HG03196 (cell line): Measurements from ENCODE around the gene KLHL2.
"Not testable (repeated sequence)": the region's sequence is repeated elsewhere in the genome, so short reads cannot be mapped to it uniquely, and the experiment has no call there.

Experiments used
- ATAC-seq: cut with Tn5 transposase; IDR thresholded peaks from one replicate; pipeline ENCODE4 v1.9.1; 2021; ENCODE audit not compliant: unreplicated experiment

The KLHL2 gene

GRCh38 chr4:165207431-165208220, at the start of gene KLHL2:
TSS of gene KLHL2 (plus strand) at chr4:165207561. CDS start at chr4:165207877, 316 bp downstream.
- peak; percentile 94 for ATAC-seq

- no peak for ATAC-seq
These were observed 48.6 kb upstream of the KLHL2 start for GRCh38 chr4:165158762-165159161.

- no peak for ATAC-seq
These were observed 43.1 kb upstream of the KLHL2 start for GRCh38 chr4:165164257-165164656.

- not testable (repeated sequence) for ATAC-seq
These were observed 40.5 kb upstream of the KLHL2 start for GRCh38 chr4:165166872-165167271.

- no peak for ATAC-seq
These were observed 39.7 kb upstream of the KLHL2 start for GRCh38 chr4:165167650-165168049.

- ATAC-seq: no peak
These were observed 36.5 kb upstream of the KLHL2 start for GRCh38 chr4:165170819-165171218.

- ATAC-seq: not testable (repeated sequence)
These were observed 31.9 kb upstream of the KLHL2 start for GRCh38 chr4:165175470-165175869.

GRCh38 chr4:165175879-165176278, 31.5 kb upstream of the KLHL2 start:
- no peak for ATAC-seq

- ATAC-seq: no peak
These were observed 29.4 kb upstream of the KLHL2 start for GRCh38 chr4:165177725-165178666.

GRCh38 chr4:165184220-165184619, 23.1 kb upstream of the KLHL2 start:
- no peak for ATAC-seq

GRCh38 chr4:165184998-165185397, 22.4 kb upstream of the KLHL2 start:
- not testable (repeated sequence) for ATAC-seq

- ATAC-seq: no peak
These were observed 21.9 kb upstream of the KLHL2 start for GRCh38 chr4:165185448-165185847.

GRCh38 chr4:165190591-165191347, 16.6 kb upstream of the KLHL2 start:
- no peak for ATAC-seq

- no peak for ATAC-seq
These were observed 16.1 kb upstream of the KLHL2 start for GRCh38 chr4:165191348-165191656.

- ATAC-seq: no peak
These were observed 15.4 kb upstream of the KLHL2 start for GRCh38 chr4:165191814-165192499.

GRCh38 chr4:165192500-165192898, 14.9 kb upstream of the KLHL2 start:
- ATAC-seq: no peak

GRCh38 chr4:165192956-165193355, 14.4 kb upstream of the KLHL2 start:
- no peak for ATAC-seq

- no peak for ATAC-seq
These were observed 13.0 kb upstream of the KLHL2 start for GRCh38 chr4:165194368-165194767.

GRCh38 chr4:165198329-165198728, 9.0 kb upstream of the KLHL2 start:
- no peak for ATAC-seq

GRCh38 chr4:165199286-165199685, 8.1 kb upstream of the KLHL2 start:
- no peak for ATAC-seq

GRCh38 chr4:165199722-165200121, 7.6 kb upstream of the KLHL2 start:
- no peak for ATAC-seq
